Ascending aorta (tissue), 2 donors: Measurements from ENCODE around the gene ARFGAP3. TPM values are rescaled to one million over a fixed set of nuclear protein-coding genes. Genes with fewer than 3 reads are reported as not detected.

Experiments used
- DNase-seq, 2 donors: peaks; one replicate each; pipeline ENCODE4 v3.0.0-alpha.2; 2019; ENCODE audit warnings: low spot score in 2 of 2
- H3K27ac ChIP-seq, 2 donors: fragments of 200-600 bp; sonication (generic); one replicate each; pipeline ENCODE4 v1.5.1; 2016 to 2017; ENCODE audit warnings: mild to moderate bottlenecking in 1 of 2
- H3K27me3 ChIP-seq: fragments of 200-600 bp; sonication (generic); one replicate; pipeline ENCODE4 v1.5.1; 2017
- H3K36me3 ChIP-seq, 2 donors: fragments of 200-600 bp; sonication (generic); one replicate each; pipeline ENCODE4 v1.5.1; 2016
- H3K4me1 ChIP-seq, 2 donors: fragments of 200-600 bp; sonication (generic); one replicate each; pipeline ENCODE4 v1.5.1; 2016 to 2017; ENCODE audit warnings: mild to moderate bottlenecking in 1 of 2
- H3K4me3 ChIP-seq, 2 donors: fragments of 200-600 bp; sonication (generic); one replicate each; pipeline ENCODE4 v1.5.1; 2016 to 2017; ENCODE audit warnings: mild to moderate bottlenecking in 1 of 2
- H3K9me3 ChIP-seq, 2 donors: fragments of 200-600 bp; sonication (generic); one replicate each; pipeline ENCODE4 v1.5.1; 2016
- intact Hi-C: fragments of 100-400 bp; cut with DNase I; formaldehyde crosslinking; loops from one replicate; pipeline ENCODE4 v1.15.1; 2023
- total RNA-seq: library from RNA; depleted of rRNA; stranded (reverse); fragments of >200 nt; gene quantifications from one replicate; pipeline ENCODE4 v1.1.0, GENCODE V29; 2016
- TF ChIP-seq, protein P1 (sequence below), 3 experiments: fragments of 200-600 bp in 2 of 3; fragments of 450-650 bp in 1 of 3; sonication (generic) in 2 of 3; IDR thresholded peaks; one replicate each; pipeline ENCODE4 v1.5.1; 2016 to 2019; ENCODE audit warnings: antibody characterized with exemption in 3 of 3, mild to moderate bottlenecking in 1 of 3, moderate library complexity in 1 of 3

ARFGAP3 gene
- total RNA-seq, 1 donor from 2014 or later = 21.6 TPM

DNA sequence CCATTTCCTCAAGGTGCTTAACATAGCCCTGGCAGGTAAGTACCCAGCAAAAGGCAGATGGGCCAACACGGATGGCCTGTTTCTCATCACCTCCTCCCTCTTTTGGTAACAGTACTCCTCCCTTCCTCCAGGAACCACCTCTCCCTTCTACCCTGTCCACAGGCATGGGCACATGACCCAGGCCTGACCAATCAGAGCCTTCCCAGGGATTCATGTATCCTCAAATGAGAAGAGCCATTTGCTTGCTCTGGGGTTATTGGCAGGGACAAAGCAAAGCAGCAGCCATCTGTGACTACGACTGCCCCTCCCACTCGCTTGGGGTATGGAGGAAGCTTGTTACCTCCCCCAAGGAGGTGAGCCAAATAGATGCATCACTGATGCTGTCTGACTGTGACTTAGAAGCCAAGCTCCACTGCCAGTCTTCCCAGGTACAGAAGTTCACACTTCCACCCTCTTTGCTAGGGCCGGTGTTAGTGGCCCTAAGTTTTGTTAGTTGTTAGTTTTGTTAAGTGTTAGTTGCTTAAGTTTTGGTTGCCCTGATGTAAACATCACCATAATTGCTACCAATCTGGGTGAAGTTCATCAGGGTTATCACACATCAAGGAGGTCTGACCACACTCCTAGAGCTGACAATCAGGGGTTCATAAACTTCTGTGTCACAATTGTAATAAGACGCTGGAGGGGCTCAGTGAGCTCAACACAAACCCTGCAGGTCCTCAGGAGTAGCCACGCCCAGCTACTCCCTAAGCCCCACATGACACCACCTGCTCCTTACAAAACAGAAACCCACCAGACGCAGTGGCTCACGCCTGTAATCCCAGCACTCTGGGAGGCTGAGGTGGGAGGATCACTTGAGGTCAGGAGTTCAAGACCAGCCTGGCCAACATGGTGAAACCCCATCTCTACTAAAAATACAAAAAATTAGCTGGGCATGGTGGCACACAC is 57.3 kb downstream of the ARFGAP3 start:
- Histone ChIP-seq H3K4me1 (peaks cover 0 to 4% of the 10 kb centered on the region in 2 donors), H3K9me3 (no peaks in the 10 kb centered on the region), H3K27ac (no peak overlapping the region), H3K36me3 (peaks cover 66 to 84% of the 10 kb centered on the region in 2 donors), H3K4me3 (no peak overlapping the region), H3K27me3 (no peaks in the 10 kb centered on the region)
- TF ChIP-seq, protein P1, sequence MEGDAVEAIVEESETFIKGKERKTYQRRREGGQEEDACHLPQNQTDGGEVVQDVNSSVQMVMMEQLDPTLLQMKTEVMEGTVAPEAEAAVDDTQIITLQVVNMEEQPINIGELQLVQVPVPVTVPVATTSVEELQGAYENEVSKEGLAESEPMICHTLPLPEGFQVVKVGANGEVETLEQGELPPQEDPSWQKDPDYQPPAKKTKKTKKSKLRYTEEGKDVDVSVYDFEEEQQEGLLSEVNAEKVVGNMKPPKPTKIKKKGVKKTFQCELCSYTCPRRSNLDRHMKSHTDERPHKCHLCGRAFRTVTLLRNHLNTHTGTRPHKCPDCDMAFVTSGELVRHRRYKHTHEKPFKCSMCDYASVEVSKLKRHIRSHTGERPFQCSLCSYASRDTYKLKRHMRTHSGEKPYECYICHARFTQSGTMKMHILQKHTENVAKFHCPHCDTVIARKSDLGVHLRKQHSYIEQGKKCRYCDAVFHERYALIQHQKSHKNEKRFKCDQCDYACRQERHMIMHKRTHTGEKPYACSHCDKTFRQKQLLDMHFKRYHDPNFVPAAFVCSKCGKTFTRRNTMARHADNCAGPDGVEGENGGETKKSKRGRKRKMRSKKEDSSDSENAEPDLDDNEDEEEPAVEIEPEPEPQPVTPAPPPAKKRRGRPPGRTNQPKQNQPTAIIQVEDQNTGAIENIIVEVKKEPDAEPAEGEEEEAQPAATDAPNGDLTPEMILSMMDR (IDR thresholded peaks at IDR 0.05) = no peak
- intact Hi-C loops = no loop called here
- peak in 1 of 2 donors; percentile 48 for DNase-seq

DNA sequence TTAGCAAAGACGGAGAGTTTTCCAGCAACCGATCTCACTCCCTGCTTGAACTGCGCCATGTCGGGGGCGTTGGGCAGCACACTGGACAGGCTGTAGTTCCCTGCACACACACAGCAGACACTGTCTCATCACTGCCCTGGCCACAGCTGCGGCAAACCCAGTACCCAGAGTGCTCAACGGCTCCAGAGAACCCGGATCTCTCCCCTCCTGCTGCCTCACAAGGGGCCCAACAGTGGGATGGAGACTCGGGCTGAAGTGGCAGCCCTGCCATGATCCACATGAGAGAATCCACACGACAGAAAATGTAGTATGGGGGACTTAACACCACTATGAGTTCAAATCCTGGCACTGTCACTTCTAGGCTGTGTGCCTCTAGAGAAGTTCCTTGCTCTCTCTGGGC is 58.0 kb downstream of the ARFGAP3 start:
- Histone ChIP-seq H3K4me1 (no peaks in the 10 kb centered on the region), H3K9me3 (no peaks in the 10 kb centered on the region), H3K4me3 (no peak overlapping the region), H3K27ac (no peak overlapping the region), H3K27me3 (no peaks in the 10 kb centered on the region), H3K36me3 (peaks cover 66 to 87% of the 10 kb centered on the region in 2 donors)
- intact Hi-C loops = no loop called here
- DNase-seq = peak in 1 of 2 donors; percentile 18
- TF ChIP-seq, protein P1 (IDR thresholded peaks at IDR 0.05) = no peak

DNA sequence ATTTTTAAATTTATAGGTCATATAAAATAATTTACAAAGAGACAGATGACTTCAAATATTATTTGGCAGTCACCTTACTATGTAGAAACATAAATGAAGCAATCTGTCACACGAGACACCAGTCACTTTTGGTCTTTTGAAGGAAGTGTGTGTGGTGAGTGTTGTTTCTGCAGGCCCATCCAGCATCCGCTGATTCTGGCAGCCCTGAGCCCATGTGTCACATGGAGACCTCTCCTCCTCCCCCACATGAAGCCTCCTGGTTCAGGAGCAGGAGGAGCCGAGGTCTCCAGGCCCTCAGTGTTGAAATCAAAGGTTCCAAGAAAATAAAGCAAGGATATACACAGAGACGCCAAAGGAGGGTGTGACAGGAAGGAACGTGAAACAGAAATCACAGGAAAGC is 60.1 kb downstream of the ARFGAP3 start:
- peak in 1 of 2 donors; percentile 56 for DNase-seq
- no peak overlapping the region for H3K27ac ChIP-seq

DNA sequence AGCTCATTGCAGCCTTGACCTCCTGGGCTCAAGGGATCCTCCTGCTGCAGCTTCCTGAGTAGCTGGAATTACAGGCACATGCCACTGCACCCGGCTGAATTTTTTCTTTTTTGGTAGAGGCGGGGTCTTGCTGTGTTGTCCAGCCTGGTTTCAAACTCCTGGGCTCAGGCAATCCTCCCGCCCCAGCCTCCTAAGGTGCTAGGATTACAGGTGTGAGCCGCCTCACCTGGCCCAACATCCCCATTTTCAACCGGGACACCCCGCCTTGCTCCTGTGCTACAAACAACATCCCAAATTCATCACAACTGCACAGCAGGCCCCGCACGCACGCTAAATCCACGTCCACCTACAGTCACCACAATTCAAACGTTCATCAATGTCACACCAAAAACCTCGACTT is 61.0 kb downstream of the ARFGAP3 start:
- peak in 1 of 2 donors; percentile 52 for DNase-seq
- intact Hi-C loops = no loop called here

More for the DNA sequence above, 60.1 kb downstream of the ARFGAP3 start:
- Histone ChIP-seq H3K9me3 (no peaks in the 10 kb centered on the region), H3K4me3 (no peak overlapping the region), H3K4me1 (no peaks in the 10 kb centered on the region), H3K27me3 (no peaks in the 10 kb centered on the region), H3K36me3 (peaks cover 52 to 71% of the 10 kb centered on the region in 2 donors)
- TF ChIP-seq, protein P1 (IDR thresholded peaks at IDR 0.05) = no peak
- intact Hi-C loops = no loop called here

DNA sequence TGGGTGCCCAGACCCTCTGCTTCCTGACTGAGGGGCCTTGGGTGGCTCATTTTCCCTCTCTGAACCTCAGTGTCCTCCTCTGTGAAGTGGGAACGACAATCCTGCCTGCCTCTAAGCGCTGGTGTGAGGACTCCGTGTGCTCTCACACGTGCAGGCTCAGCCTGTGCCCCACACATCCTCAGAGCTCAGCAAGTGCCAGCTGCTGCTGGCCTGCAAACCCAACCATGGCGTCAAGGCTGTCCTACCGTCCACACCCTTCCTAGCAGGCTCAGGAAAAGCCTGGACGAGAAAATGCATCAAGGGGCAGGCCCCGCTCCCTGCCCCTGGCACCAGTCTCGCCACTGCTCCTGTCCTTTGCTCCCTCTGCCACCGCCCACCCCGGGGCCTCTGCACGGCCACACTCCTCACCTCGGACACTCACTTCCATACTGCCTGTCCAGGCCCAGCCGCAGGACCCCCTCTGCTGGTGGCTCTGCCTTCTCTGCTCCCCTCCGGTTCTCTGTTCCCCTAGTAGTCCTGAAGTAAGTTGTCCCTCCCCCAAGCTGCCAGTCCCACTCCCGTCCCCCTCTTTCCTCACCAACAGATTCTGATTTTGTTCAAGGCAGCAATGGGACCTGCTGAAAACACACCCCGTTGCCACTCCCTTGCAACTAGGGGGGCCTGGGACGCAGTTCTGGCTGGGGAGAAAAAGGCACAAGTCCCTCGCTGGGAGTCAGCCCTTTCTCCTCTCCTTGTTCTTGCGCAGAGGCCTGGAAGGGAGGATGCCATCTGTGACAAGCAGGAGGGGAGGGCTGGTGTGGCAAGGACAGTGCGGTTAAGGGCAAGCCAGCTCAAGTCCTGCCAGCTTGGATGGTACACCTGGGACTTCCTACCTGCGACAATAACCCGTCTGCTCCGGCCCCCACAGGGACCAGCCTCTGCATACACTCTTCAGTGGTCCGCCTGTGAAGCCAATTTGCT is 62.2 kb downstream of the ARFGAP3 start:
- Histone ChIP-seq H3K4me3 (no peak overlapping the region), H3K27me3 (no peaks in the 10 kb centered on the region), H3K27ac (no peak overlapping the region), H3K36me3 (peaks cover 32 to 49% of the 10 kb centered on the region in 2 donors), H3K4me1 (no peaks in the 10 kb centered on the region), H3K9me3 (no peaks in the 10 kb centered on the region)
- TF ChIP-seq, protein P1 (IDR thresholded peaks at IDR 0.05) = no peak
- intact Hi-C loops = no loop called here
- peak in 1 of 2 donors; percentile 55 for DNase-seq

More for the DNA sequence above, 61.0 kb downstream of the ARFGAP3 start:
- H3K36me3 ChIP-seq = peaks cover 43 to 62% of the 10 kb centered on the region in 2 donors
- TF ChIP-seq, protein P1 (IDR thresholded peaks at IDR 0.05) = no peak
- H3K4me3 ChIP-seq = no peak overlapping the region
- no peaks in the 10 kb centered on the region for H3K9me3 ChIP-seq
- H3K4me1 ChIP-seq = no peaks in the 10 kb centered on the region
- no peaks in the 10 kb centered on the region for H3K27me3 ChIP-seq
- no peak overlapping the region for H3K27ac ChIP-seq
